IMR-90 (cell line): ENCODE measurements around the gene C17orf78.

Source experiments
- CEBPB ChIP-seq: IDR thresholded peaks from 2 replicates; pipeline ENCODE4 v1.6.1; 2012; ENCODE audit warnings: low read depth, low read length, improper control_type of control experiment
- RAD21 ChIP-seq: IDR thresholded peaks from 2 replicates; pipeline ENCODE4 v1.6.1; 2012; ENCODE audit warnings: low read length, improper control_type of control experiment
- RFX5 ChIP-seq: IDR thresholded peaks from 2 replicates; pipeline ENCODE4 v1.8.0; 2012; ENCODE audit warnings: low read depth, mild to moderate bottlenecking, low read length, moderate library complexity
- TF ChIP-seq, protein P1 (sequence below): fragments of 150-350 bp; IDR thresholded peaks from 2 replicates; pipeline ENCODE4 v1.6.1; 2017; ENCODE audit warnings: mild to moderate bottlenecking, antibody characterized with exemption, low read length, low read depth
- TF ChIP-seq, protein P2 (sequence below): conservative IDR thresholded peaks from 2 replicates; pipeline ENCODE4 v1.5.1; 2012; ENCODE audit warnings: mild to moderate bottlenecking, low read depth, low read length, improper control_type of control experiment

GRCh38 chr17:37385474-37385990 is 9.7 kb downstream of the C17orf78 start:
- TF ChIP-seq RAD21 (no peak), CEBPB (no peak), RFX5 (no peak)
- TF ChIP-seq, protein P1, sequence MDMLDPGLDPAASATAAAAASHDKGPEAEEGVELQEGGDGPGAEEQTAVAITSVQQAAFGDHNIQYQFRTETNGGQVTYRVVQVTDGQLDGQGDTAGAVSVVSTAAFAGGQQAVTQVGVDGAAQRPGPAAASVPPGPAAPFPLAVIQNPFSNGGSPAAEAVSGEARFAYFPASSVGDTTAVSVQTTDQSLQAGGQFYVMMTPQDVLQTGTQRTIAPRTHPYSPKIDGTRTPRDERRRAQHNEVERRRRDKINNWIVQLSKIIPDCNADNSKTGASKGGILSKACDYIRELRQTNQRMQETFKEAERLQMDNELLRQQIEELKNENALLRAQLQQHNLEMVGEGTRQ, result no peak
- TF ChIP-seq, protein P2, sequence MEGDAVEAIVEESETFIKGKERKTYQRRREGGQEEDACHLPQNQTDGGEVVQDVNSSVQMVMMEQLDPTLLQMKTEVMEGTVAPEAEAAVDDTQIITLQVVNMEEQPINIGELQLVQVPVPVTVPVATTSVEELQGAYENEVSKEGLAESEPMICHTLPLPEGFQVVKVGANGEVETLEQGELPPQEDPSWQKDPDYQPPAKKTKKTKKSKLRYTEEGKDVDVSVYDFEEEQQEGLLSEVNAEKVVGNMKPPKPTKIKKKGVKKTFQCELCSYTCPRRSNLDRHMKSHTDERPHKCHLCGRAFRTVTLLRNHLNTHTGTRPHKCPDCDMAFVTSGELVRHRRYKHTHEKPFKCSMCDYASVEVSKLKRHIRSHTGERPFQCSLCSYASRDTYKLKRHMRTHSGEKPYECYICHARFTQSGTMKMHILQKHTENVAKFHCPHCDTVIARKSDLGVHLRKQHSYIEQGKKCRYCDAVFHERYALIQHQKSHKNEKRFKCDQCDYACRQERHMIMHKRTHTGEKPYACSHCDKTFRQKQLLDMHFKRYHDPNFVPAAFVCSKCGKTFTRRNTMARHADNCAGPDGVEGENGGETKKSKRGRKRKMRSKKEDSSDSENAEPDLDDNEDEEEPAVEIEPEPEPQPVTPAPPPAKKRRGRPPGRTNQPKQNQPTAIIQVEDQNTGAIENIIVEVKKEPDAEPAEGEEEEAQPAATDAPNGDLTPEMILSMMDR, result no peak
